Mesenchymal stem cell (in vitro differentiated cells and primary cell): ENCODE results near the gene KXD1.

Experiments
- DNase-seq: peaks from one replicate; pipeline ENCODE4 v3.0.0-alpha.2; 2013
- H2AFZ ChIP-seq: one replicate; pipeline ENCODE4 v1.6.1; 2013; ENCODE audit warnings: low read depth, mild to moderate bottlenecking, control low read depth, inconsistent platforms, low read length, moderate library complexity
- H2AK5ac ChIP-seq: 2 replicates; pipeline ENCODE4 v1.6.1; 2013; ENCODE audit warnings: low read length, moderate library complexity, mild to moderate bottlenecking, inconsistent platforms; ENCODE audit not compliant: severe bottlenecking
- H2BK120ac ChIP-seq: one replicate; pipeline ENCODE4 v1.6.1; 2013; ENCODE audit warnings: low read depth, mild to moderate bottlenecking, inconsistent platforms, low read length, moderate library complexity
- H2BK12ac ChIP-seq, 2 experiments: one replicate each; pipeline ENCODE4 v1.6.1; 2013; ENCODE audit warnings: inconsistent platforms in 2 of 2, low read length in 2 of 2, mild to moderate bottlenecking in 2 of 2, moderate library complexity in 2 of 2, control low read depth in 1 of 2
- H2BK15ac ChIP-seq: one replicate; pipeline ENCODE4 v1.6.1; 2013; ENCODE audit warnings: mild to moderate bottlenecking, low read depth, inconsistent platforms; ENCODE audit not compliant: poor library complexity, severe bottlenecking
- H2BK5ac ChIP-seq: 2 replicates; pipeline ENCODE4 v1.6.1; 2013; ENCODE audit warnings: low read depth, mild to moderate bottlenecking, low read length, control low read depth, inconsistent platforms; ENCODE audit not compliant: poor library complexity, severe bottlenecking
- H3K14ac ChIP-seq, 2 experiments: one replicate each; pipeline ENCODE4 v1.6.1; 2013; ENCODE audit warnings: inconsistent platforms in 2 of 2, low read length in 2 of 2, control low read depth in 1 of 2, mild to moderate bottlenecking in 1 of 2, moderate library complexity in 1 of 2
- H3K18ac ChIP-seq, 2 experiments: one replicate each; pipeline ENCODE4 v1.6.1; 2013; ENCODE audit warnings: inconsistent platforms in 2 of 2, low read length in 2 of 2, control low read depth in 1 of 2, low read depth in 1 of 2, mild to moderate bottlenecking in 1 of 2
- H3K23ac ChIP-seq, 2 experiments: one replicate each; pipeline ENCODE4 v1.6.1; 2013; ENCODE audit warnings: inconsistent platforms in 2 of 2, low read length in 2 of 2, mild to moderate bottlenecking in 2 of 2, moderate library complexity in 2 of 2, control low read depth in 1 of 2
- H3K27ac ChIP-seq: 2 replicates; pipeline ENCODE4 v1.5.1; 2013; ENCODE audit warnings: mild to moderate bottlenecking, moderate library complexity, low read length, control low read depth, inconsistent platforms; ENCODE audit not compliant: poor library complexity, severe bottlenecking
- H3K27me3 ChIP-seq, 2 experiments: 2 replicates each; pipeline versions ENCODE4 v1.6.1 to v1.7.0; 2013; ENCODE audit warnings: low read length in 2 of 2, mild to moderate bottlenecking in 2 of 2, moderate library complexity in 2 of 2, control low read depth in 1 of 2, inconsistent platforms in 1 of 2; ENCODE audit not compliant: control insufficient read depth in 1 of 2, insufficient read depth in 1 of 2
- H3K36me3 ChIP-seq, 2 experiments: 2 replicates each; pipeline versions ENCODE4 v1.6.1 to v1.7.0; 2013; ENCODE audit warnings: low read length in 2 of 2, control low read depth in 1 of 2, inconsistent platforms in 1 of 2, low read depth in 1 of 2, mild to moderate bottlenecking in 1 of 2; ENCODE audit not compliant: insufficient read depth in 2 of 2, control insufficient read depth in 1 of 2
- H3K4ac ChIP-seq, 2 experiments: one replicate each; pipeline ENCODE4 v1.6.1; 2013; ENCODE audit warnings: inconsistent platforms in 2 of 2, low read length in 2 of 2, mild to moderate bottlenecking in 2 of 2, moderate library complexity in 2 of 2, control low read depth in 1 of 2, low read depth in 1 of 2
- H3K4me1 ChIP-seq: 2 replicates; pipeline ENCODE4 v1.6.1; 2013; ENCODE audit warnings: low read depth, low read length, control low read depth; ENCODE audit not compliant: control insufficient read depth, insufficient read depth
- H3K4me2 ChIP-seq: 2 replicates; pipeline ENCODE4 v1.6.1; 2013; ENCODE audit warnings: low read length, mild to moderate bottlenecking, inconsistent platforms; ENCODE audit not compliant: poor library complexity, severe bottlenecking
- H3K4me3 ChIP-seq, 2 experiments: 2 replicates each; pipeline versions ENCODE4 v1.5.1 to v1.7.0; 2013; ENCODE audit warnings: low read length in 2 of 2, mild to moderate bottlenecking in 2 of 2, control low read depth in 1 of 2, low read depth in 1 of 2; ENCODE audit not compliant: insufficient read depth in 1 of 2
- H3K79me1 ChIP-seq: replicated peaks from 2 replicates; pipeline ENCODE4 v1.6.1; 2013; ENCODE audit warnings: mild to moderate bottlenecking, control low read depth, low read length, inconsistent platforms; ENCODE audit not compliant: poor library complexity, severe bottlenecking
- H3K9ac ChIP-seq: 2 replicates; pipeline ENCODE4 v1.7.0; 2013; ENCODE audit warnings: mild to moderate bottlenecking, low read length, moderate library complexity
- H3K9me3 ChIP-seq: 2 replicates; pipeline ENCODE4 v1.7.0; 2013; ENCODE audit warnings: mild to moderate bottlenecking, low read length; ENCODE audit not compliant: control insufficient read depth
- H4K8ac ChIP-seq: one replicate; pipeline ENCODE4 v1.6.1; 2013; ENCODE audit warnings: inconsistent platforms, mild to moderate bottlenecking, low read length, moderate library complexity
- H4K91ac ChIP-seq: one replicate; pipeline ENCODE4 v1.6.1; 2013; ENCODE audit warnings: mild to moderate bottlenecking, low read length, inconsistent platforms
- WGBS: methylation state at CpG from one replicate; pipeline ENCODE4 v1.1.7; 2013; ENCODE audit warnings: mixed read lengths; 5-methylcytosine and 5-hydroxymethylcytosine counted together

The KXD1 gene

DNA sequence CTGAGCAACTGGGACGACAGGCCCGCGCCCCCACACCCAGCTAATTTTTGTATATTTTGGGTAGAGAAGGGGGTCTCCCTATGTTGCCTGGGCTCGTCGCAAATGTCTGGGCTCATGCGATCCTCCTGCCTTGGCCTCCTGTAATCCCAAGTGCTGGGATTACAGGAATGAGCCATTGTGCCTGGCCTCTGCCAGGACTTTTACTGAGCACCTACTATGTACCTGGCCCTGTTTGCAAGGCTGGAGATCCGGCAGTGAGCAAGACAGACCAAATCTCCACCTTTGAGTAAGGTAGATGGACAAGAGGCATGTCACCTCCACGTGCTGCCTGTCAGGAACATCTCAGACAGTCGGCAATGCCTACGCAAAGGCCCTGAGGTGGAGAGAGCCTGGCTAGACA, 21.2 kb upstream of the KXD1 start:
- H3K9ac ChIP-seq = no peak overlapping the region
- H2AFZ ChIP-seq = no peak overlapping the region
- no peak overlapping the region for H2BK5ac ChIP-seq
- no peaks in the 10 kb centered on the region for H3K9me3 ChIP-seq
- H3K4ac ChIP-seq = no peak overlapping the region
- no peak overlapping the region for H2BK120ac ChIP-seq
- DNase-seq = no peak
- no peak overlapping the region for H3K18ac ChIP-seq
- no peak overlapping the region for H2AK5ac ChIP-seq
- 97% methylated on average over 10 of the region's 10 CpGs for WGBS
- no peak overlapping the region for H3K4me3 ChIP-seq
- no peak overlapping the region for H2BK12ac ChIP-seq
- H3K4me2 ChIP-seq = no peak overlapping the region
- no peak overlapping the region for H4K8ac ChIP-seq
- no peak overlapping the region for H3K14ac ChIP-seq
- no peaks in the 10 kb centered on the region for H3K27me3 ChIP-seq
- H3K27ac ChIP-seq = no peak overlapping the region
- peaks cover 3% of the 10 kb centered on the region for H3K4me1 ChIP-seq
- peaks cover 74 to 81% of the 10 kb centered on the region in 2 experiments for H3K36me3 ChIP-seq
- no peak overlapping the region for H2BK15ac ChIP-seq
- H3K23ac ChIP-seq = no peak overlapping the region
- no peak overlapping the region for H4K91ac ChIP-seq
- H3K79me1 ChIP-seq = peaks cover 40% of the 10 kb centered on the region

DNA sequence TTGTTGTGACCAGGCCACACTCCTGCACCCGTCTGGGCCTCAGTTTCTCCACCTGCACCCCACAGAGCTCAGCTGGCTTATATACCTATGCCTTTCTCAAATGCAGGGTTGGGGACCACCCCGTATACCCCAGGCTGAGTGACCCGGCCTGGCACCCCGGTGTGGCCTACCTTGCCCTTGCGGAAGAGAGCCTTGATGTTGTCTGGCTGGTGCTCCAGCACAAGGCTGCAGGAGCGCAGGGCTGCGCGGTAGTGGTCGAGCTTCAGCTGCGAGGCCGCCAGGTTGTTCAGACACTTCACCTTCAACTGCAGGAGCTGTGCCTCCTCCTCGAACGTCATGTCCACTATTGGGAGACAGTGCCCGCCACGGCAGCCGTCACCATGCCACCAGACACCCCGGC, 20.2 kb upstream of the KXD1 start:
- Histone ChIP-seq H2AFZ (no peak overlapping the region), H3K4me2 (no peak overlapping the region), H3K9me3 (no peaks in the 10 kb centered on the region), H3K27me3 (no peaks in the 10 kb centered on the region), H4K8ac (no peak overlapping the region), H3K4me1 (peaks cover 7% of the 10 kb centered on the region), H3K9ac (no peak overlapping the region), H3K23ac (no peak overlapping the region), H2BK5ac (no peak overlapping the region), H3K79me1 (peaks cover 44% of the 10 kb centered on the region), H2BK15ac (no peak overlapping the region), H4K91ac (peak overlapping the region; percentile 4), H2BK12ac (no peak overlapping the region), H3K4me3 (no peak overlapping the region), H3K27ac (no peak overlapping the region), H3K14ac (no peak overlapping the region), H2BK120ac (no peak overlapping the region), H3K36me3 (peaks cover 68 to 72% of the 10 kb centered on the region in 2 experiments), H2AK5ac (no peak overlapping the region), H3K4ac (no peak overlapping the region), H3K18ac (no peak overlapping the region)
- no peak for DNase-seq
- WGBS = 96% methylated on average over 17 of the region's 17 CpGs

DNA sequence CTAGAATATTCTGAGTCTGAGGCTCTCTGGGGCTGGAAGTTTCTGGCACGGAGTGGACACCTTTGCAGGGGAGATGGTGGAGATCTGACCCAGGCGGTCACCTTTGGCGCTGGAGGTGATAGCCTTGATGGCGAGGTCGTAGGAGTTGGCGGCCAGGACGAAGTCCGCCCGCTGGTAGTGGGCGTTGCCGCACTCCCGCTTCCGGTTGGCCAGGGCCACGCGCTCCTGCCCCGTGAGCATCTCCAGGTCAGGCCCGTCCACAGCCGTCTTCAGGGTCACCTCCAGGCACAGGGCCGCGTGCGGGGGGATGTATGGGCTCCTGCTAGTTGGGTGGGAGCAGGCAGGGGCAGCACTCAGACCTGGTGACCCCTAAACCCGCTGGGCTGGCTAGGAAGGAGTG, 19.6 kb upstream of the KXD1 start:
- Histone ChIP-seq H3K36me3 (peaks cover 61 to 65% of the 10 kb centered on the region in 2 experiments), H3K27me3 (no peaks in the 10 kb centered on the region), H4K91ac (no peak overlapping the region), H3K27ac (no peak overlapping the region), H2BK12ac (no peak overlapping the region), H2BK5ac (no peak overlapping the region), H3K4me2 (no peak overlapping the region), H3K4ac (no peak overlapping the region), H3K14ac (no peak overlapping the region), H2BK120ac (no peak overlapping the region), H3K79me1 (peaks cover 41% of the 10 kb centered on the region), H2AK5ac (no peak overlapping the region), H2BK15ac (no peak overlapping the region), H3K4me1 (peaks cover 7% of the 10 kb centered on the region), H3K9me3 (no peaks in the 10 kb centered on the region), H2AFZ (no peak overlapping the region), H3K9ac (no peak overlapping the region), H3K4me3 (no peak overlapping the region), H3K18ac (no peak overlapping the region), H4K8ac (no peak overlapping the region), H3K23ac (no peak overlapping the region)
- 96% methylated on average over 22 of the region's 22 CpGs for WGBS
- DNase-seq = no peak

DNA sequence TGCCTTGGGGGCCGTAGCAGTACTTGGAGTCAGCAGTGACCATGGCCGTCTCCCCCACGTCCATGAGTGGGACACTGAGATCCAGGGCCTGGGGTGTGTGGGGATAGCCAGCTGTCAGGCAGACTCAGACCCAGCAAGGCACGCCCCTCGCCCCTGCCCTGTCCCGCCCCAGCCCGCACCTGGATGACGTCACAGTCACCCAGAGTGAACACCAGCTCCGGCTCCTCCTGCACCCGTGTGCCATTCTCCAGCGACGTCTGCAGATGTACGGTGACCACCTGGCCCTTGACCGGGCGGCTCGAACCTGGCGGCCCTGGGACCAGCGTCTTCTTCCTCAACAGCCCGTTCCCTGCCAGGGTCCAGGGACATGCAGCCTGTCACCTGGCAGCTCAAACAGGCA, 18.3 kb upstream of the KXD1 start:
- Histone ChIP-seq H3K18ac (no peak overlapping the region), H2BK120ac (no peak overlapping the region), H4K8ac (no peak overlapping the region), H3K79me1 (peaks cover 39% of the 10 kb centered on the region), H2BK12ac (peak overlapping the region in 1 of 2 experiments; percentile 22), H3K4me3 (no peak overlapping the region), H3K14ac (no peak overlapping the region), H2BK5ac (no peak overlapping the region), H3K4me2 (no peak overlapping the region), H4K91ac (peak overlapping the region; percentile 40), H3K4ac (no peak overlapping the region), H3K23ac (no peak overlapping the region), H2AFZ (no peak overlapping the region), H3K9ac (no peak overlapping the region), H2BK15ac (no peak overlapping the region), H3K9me3 (no peaks in the 10 kb centered on the region), H3K27me3 (no peaks in the 10 kb centered on the region), H3K36me3 (peaks cover 58 to 61% of the 10 kb centered on the region in 2 experiments), H2AK5ac (no peak overlapping the region), H3K27ac (no peak overlapping the region), H3K4me1 (peaks cover 11% of the 10 kb centered on the region)
- WGBS = 98% methylated on average over 19 of the region's 19 CpGs
- no peak for DNase-seq
